CD4-positive, alpha-beta T cell treated with Interleukin-21 for 1 hour (primary cell): ENCODE measurements around the gene SIAH2.

Source experiments
- DNase-seq: peaks from one replicate; pipeline ENCODE4 v3.0.0-alpha.2; 2020

Gene SIAH2

DNA sequence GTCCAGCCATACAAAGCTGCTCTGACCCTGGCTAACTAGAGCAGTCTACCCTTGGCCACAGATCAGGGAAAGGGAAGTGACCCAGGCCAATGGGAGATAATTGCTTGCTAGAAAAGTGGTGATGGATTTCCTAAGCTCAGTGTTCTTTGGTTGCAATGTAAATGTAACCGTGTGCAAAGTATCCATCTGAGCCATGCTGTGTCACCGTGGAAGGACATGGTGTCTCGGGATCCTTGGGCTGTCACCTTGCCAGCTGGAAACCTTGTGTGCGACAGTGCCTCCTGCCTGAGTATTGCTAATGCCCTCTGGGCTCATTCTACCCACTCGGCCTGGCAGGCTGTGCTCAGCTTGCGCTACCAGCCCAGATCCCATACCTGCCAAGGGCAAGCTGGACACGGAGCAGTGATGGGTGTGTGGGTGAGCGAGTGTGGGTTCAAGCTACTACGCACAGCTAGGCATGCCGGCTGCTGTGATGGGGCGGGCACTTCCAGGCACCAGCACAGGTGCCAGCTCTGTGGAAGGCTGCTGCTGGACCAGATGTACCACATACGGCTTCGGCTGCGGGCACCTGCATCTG is 10.7 kb upstream of the SIAH2 start:
- DNase-seq = no peak

DNA sequence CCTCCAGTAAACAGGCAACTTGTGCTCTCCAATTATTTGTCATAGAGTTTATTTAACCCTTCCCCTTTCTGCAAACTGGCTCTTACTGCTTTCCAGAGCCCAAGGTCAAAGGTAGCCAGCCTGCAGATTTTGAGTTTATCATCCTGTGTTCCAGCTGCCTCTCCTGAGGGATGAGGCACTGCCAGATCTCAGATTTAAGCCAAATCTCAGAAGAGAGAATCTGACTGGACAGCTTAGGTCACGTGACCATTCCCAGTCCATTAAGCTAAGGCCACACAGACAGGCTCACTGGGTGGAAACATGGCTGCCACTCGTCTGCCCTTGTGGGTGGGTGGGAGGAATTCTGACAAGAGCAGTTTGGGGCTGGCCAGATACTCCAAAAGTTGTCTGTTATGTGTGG is 8.6 kb upstream of the SIAH2 start:
- DNase-seq = no peak

DNA sequence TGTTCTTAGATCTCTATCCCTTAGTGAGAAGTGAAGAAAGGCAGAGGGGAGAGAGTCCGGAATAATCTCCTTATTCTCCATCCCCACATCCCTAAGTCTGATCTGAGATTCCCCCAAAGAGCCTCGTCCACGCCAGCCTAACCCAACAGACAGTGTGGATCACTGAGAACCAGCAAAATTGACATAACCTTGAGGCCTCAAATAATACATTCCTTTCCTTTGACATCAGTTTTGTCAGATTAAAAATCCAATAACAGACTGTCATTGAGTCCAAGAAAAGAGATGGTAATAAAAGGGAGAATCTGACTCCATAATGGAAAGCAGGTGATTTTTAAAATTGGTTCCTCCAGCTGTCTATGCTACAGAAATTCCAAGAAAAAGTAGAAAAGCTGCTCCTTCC is 7.7 kb upstream of the SIAH2 start:
- DNase-seq = no peak

DNA sequence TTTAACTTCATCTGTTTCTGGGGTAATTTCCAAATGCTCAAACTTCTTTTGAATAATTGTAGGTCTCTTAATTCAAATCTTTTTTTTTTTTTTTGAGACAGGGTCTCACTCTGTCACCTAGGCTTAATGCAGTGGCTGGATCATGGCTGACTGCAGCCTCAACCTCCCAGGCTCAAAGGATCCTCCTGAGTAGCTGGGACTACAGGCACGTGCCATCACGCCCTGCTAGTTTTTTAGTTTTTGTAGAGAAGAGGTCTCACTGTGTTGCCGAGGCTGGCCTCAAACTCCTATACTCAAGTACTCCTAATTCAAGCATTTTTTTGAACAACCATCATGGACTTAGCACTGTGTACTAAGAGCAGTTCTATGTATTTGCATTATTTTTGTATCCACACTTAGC is 3.8 kb upstream of the SIAH2 start:
- DNase-seq = no peak

DNA sequence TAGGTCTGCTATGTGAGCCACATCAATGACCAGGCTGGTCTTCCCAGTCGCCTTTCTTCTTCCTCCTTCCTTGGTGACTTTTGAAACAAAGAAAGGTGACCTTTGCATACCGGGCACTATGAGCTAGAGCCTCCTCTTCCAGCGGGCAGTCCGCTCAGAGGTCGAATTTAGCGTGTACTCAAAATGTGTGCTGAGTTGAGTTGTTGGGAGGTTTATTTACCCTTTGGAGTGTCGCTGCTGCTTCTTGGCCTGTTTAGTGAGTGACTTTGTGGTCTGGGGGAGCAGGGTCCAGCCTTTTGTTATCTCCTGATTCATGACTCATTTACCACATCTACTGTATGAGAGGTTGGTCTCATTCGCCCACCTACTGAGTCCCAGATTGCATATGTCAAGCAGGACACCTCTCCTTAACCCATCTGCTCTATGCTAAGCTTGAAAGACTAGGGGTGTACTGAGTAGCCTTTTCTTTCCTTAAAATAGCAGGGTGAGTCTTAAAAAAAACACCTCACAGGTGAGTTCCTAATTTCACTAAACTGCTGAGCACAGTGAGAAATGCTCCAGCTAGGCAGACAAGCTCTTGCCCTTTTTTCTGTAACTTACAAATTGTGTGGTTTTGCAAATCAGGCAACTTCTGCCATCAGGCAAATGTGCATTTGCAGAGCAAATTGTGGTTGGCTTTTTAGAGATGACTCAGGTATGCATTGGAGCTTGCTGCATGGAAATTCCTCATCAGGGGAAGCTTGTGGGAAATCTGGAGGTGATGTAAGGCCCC is 3.2 kb upstream of the SIAH2 start:
- DNase-seq = no peak

DNA sequence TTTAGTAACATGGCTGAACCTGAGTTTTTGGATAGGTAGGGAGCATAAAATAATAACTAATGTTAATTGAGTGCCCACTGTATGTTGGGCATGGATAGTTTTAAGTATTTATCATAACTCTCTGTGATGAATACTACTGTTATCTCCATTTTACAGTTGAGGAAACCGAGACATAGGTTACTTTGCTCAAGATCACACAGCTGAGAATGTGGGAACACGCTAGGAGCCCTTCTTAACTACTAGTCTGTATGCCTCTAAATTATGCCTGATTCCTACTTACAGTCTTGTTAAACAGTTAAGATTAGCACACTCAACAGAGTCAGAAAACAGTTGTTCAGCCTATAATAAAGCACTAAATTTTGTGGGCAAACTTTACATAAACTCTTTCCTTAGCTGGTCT is 2.0 kb upstream of the SIAH2 start:
- no peak for DNase-seq

DNA sequence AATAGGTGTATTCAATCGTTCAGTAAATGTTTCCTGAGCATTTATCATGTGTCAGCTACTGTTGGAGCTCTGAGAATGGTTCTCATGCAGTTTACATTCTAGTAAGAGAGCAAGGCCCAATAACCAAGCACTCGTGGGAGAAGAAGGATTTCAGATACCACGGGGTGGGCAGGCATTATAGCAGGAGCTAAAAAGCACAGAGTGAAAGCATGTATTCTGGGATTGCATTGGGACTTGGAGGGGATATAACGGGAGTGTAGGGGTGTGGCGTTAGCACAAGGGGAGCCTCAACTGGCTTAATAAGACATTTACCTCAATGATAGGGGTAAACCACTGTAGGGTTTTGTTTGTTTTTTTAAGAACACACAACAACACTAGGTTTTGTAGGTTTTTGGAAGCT is 1.6 kb upstream of the SIAH2 start:
- no peak for DNase-seq

DNA sequence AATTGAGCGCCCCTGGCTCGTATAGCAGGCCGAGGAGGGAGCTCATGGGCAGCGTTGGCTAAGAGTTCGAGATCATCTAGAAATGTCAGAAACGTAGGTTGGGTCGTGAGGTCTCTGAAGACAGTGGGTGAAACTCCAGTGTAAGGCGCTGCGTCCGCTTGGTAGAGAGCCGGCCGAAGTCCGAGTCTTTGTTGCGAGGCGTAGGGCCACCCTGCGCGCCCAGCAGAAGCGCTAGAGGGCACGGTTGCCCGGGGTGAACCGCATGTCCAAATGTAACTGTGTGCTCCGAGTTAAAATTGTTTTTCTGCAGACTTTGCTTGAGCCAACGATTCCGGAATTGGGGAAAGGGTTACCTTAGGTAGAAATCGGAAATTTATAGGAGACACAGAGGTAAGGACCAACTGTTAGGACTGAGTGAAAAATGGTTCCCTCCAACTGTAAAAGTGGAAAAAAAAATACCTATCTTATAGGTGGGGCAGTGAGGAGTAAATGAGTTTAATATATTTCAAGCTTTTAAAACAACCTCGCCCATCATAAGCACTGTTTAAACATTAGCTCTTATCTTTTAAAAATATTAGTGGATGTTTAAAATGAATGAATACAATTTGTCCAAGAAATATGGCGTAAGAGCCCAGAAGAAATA is 993 bp upstream of the SIAH2 start:
- DNase-seq = peak; percentile 61

DNA sequence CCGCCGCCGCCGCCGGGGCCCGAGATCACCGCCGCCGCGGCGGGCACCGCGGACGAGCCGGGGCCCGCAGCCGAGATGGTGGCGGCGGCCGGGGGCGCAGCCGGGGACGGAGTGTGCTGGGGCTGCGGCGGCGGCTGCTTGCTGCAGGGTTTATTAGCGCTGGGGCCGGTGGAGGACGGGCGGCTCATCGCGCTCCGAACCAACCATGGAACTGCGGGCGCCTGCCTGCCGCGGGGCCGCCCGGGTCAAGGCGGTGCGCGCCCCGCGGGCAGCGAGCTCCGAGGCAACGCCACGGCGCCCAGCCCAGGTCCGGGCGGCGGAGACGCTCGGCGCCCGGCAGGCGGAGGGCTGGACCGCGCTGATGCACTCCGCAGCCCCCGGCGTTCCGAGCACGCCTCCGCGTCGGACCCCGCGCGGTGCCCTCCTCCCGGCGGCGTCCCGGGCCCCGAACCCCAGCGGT is 277 bp downstream of the SIAH2 start:
- DNase-seq = no peak

DNA sequence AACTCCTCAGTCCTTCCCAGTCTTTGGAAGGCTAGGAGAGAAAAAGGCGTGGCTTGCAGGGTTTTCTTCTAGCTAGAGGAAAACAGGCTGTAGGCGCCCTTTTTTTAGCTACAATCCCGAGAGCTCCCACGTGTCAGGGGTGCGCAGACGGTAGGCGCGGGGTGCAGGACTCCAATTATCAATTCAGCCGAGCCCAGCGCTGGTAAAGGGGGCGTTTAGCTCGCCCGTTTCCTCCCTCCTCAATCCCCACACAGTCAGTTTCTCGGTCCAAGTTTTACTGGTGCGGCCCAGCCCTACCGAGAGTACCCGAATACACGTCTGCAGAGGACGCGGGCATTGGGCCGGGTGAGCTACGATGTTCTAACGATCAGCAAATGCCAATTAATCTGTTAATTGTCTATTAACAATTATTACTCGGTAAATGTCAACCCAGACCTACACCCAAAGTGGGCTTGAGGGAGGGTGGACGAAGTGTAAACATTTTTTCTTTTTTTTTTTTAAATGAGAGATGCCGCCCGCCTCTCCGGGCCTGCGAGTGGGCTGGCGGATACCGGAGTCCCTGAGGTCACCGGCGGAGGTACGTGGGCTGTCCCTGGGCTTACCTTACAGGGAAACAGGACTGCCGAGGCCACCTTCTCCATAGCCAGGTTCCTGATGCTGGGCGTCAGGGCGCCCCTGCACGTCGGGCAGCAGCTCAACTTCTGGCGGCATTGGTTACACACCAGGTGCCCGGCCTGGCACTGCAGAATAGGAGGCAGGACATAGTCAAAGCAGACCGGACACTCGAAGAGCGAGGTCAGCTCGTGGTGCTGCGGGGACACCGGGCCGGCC is 923 bp downstream of the SIAH2 start:
- peak; percentile 26 for DNase-seq

DNA sequence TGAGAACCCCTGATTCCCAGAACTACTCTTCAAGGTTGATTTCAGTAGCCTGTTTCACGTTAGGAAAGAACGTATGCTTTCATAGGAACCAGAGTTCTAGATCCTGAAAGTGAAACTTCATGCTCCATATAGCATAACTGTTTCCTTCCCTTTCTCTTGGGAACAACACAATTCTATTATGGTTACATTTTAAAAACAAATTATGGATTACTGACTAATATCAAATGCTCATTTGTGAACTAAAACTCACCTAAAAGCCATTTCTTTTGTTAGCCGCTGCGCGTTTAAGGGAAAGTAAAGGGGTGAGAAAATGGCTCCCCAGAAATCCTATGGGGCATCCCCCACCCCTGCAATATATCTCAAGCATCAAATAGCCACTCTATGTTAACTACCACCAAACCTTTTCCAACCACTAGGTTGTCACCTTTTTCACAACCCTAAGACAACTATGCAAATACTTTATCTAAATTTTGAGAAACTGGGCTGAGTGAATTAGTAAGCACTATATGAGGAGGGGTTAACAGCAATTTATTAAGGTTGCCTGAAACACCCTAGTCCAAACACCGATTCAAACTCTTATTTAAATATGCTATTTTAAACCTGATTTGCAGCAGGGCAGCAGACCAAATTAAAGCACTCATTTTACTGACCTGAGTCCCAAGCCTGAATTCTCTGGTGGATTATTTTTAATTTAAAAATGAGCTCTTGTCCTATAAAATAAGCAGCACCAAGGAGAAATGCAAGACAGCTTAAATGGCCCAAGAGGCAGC is 2.4 kb downstream of the SIAH2 start:
- peak; percentile 56 for DNase-seq

DNA sequence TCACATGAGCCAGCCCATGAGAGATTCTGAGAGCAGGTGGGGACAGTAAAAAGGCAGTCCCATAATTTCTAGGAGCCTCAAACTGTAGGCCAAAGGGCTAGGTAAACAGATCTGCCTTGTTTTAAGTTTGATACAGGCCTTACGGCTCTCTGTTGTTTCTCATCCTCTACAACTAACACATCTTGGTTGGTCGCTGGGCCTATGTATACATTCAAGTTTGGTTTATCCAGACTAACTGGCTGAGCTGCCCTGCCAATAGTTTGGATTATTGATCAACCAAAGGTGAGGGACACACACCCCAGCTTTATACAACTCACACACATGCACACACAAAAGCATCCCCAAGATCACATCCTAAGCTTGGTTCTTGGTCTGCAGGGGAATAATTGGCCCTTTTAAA is 3.0 kb downstream of the SIAH2 start:
- no peak for DNase-seq

DNA sequence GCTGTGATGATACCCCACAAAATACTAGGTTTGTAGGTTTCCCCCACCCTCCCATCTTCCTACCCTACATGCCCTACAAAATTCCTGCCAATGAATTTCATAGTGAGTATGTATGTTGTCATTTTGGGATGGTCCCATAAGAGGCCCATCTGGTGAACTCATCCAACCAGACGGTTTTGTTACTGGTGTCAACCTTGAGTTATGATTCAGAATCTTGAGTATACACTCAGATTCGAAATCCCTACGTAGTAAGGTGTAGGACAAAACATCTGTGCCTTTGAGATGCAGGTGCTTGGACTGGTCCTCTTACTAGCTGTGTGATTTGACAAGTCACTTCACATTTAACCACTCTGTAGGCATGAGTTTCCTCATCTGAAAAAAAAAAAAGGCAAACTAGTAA is 3.6 kb downstream of the SIAH2 start:
- DNase-seq = no peak

DNA sequence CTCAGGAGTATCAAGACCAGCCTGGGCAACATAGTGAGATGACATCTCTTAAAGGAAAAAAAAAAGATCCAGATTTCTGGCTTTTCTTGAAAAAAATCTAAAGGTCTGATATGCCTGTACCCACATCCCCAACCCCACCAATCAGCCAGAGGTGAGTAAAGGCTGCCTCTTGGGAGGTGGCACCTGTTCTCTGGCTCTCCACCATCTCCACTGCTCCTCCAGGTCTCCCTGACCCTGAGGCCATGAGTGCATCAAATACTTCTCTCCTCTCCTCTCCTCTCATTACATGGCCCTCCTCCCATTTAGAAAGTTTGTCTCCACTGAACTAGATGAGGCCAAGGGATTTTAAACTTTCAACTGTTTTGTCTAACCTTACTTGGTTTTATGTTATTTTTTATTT is 5.2 kb downstream of the SIAH2 start:
- no peak for DNase-seq

DNA sequence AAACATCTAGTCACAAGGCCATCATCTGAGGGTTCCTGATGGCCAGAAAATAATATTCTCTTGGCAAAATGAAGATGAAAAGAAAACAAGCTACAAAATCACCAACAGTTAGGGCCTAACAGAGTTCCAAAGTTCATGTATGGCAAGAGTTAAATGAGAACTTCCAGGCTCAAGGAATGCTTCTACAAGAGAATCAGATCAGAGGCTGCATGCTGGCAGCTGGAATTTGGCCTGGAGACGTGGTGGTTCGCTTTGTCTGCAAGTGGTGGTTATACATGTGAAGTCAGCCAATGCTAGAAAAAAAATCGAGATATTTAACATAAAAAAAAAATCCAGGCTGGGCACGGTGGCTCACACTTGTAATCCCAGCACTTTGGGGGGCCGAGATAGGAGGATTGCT is 5.6 kb downstream of the SIAH2 start:
- no peak for DNase-seq

DNA sequence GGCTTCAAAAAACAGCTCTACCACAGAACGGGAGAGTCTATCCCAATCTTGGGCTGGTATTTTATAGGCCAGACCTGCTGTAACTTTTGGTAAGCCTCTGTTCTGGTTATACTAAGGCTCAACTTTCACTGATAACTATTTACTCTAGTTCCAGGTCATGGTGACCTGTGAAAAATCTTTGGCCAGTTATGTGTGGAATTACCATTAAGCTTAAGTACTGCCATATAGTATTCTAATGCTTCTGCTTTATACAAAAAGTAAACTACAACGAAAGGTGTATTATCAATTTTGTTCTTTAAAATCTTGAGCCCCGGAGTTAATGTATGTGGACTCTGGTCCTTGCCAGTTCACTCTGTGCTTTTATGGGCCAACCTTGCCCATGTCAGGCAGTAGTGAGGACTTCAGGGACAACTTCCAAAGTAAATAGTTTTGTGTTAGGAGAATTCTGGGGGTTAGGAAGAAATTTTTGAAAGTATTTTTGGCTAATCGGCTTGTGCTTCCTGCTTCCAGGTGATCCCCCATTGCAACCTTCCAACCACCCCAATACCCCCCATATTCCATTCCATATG is 6.4 kb downstream of the SIAH2 start:
- no peak for DNase-seq

DNA sequence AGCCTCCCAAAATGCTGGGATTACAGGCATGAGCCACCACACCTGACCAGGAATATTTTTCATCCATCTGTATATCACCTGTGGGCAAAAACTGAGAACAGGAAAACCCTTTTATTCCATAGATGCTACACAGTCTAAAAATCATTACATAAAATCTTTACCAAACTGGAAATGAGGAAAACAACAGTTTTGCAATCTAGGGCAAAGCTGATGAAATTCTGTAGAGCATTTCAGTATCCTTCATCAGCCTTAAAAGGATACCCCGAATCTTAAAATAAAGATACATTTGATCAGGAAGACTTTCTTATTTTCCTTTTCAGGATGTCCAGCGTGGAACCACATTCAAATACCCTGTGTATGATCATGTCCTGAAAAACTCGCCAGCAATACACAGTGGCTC is 7.1 kb downstream of the SIAH2 start:
- no peak for DNase-seq

DNA sequence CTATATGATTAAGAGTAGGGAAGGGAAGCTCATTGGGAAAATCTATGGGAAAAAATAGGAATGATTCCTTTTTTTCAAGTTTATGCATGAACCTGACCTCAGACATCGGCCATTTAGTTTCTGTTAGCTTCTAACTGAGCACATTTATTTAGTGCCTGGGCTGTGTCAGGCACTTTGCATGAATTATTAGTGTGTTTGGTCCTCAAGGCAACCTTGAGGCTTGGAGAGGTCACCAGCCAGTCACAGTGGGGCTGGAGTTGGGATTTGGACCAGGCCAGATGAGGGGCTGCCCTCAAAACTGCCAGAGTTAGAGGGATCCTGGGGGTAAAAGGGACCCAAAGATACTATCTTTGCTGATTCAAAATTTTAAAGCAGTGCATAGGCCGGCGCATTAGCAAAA is 8.1 kb downstream of the SIAH2 start:
- DNase-seq = no peak

DNA sequence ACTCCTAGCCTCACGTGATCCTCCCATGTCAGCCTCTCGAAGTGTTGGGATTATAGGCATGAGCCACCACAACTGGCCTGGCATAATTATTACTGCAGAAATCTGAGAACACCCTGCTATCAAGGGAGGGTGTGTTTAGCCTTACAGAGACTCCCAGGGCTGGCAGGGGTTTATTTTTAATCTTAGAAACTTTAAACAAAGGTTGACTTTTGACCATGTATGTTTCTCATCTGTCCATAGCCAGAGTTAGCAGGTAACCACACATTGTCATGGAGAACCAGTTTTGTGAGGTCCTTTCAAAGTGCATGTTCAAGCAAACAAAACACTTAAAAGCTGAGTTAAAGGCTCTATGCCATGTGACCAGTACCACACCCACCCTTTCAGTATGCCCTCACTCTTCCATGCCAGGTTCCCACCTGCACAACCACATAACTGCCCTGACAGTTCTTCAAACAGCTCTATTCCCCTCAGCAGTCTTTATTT is 11.1 kb downstream of the SIAH2 start:
- DNase-seq = no peak

DNA sequence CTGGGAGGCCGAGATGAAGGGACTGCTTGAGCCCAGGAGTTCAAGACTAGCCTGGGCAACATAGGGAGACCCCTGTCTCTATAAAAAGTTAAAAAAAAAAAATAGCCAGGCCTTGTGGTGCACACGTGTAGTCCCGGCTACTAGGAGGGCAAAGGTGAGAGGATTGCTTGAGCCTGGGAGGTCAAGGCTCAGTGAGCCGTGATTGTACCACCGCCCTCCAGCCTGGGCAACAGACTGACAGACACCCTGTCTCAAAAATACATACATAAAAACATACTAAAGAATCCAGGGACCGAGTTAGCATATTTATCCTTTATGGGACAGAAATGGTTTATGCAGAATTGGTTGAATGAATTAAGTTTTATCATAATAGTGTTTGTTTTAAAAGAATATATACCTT is 13.7 kb downstream of the SIAH2 start:
- DNase-seq = no peak

DNA sequence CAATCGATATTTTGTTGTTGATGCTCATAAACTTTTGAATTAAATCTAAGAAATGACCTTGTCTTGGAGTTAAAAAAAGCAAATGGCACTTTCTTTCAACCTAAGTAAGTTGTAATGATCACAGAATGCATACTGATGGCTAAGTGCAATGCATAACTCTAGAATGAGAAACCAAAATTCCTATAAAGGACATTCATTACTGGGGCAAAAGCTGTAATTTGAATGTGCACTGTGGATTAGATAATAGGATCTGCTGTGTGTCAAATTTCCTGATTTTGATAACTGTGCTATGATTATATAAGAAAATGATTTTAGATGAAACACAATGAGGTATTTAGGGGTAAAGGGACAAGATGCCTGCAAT is 14.3 kb downstream of the SIAH2 start:
- no peak for DNase-seq
